H9 (cell line): ENCODE results near the gene NAGPA. TPM values are rescaled to one million over a fixed set of nuclear protein-coding genes. Genes with fewer than 3 reads are reported as not detected.
A peak's percentile ranks its signal among the peaks of the same experiment; 100 is the strongest.

Experiments
- DNase-seq: peaks from one replicate; pipeline ENCODE4 v3.0.0-alpha.2; 2017
- H2AFZ ChIP-seq: one replicate; pipeline ENCODE4 v1.6.1; 2013; ENCODE audit warnings: mild to moderate bottlenecking, low read length, control low read depth, moderate library complexity
- H2AK5ac ChIP-seq: 2 replicates; pipeline ENCODE4 v1.6.1; 2013; ENCODE audit warnings: low read length, control low read depth, mixed read lengths; ENCODE audit not compliant: insufficient read length
- H2BK120ac ChIP-seq: one replicate; pipeline ENCODE4 v1.6.1; 2013; ENCODE audit warnings: low read depth, mild to moderate bottlenecking, low read length, control low read depth, inconsistent platforms; ENCODE audit not compliant: poor library complexity, severe bottlenecking
- H2BK12ac ChIP-seq: 2 replicates; pipeline ENCODE4 v1.6.1; 2013; ENCODE audit warnings: low read length, control low read depth, mixed read lengths, low read depth; ENCODE audit not compliant: insufficient read length
- H2BK15ac ChIP-seq: 2 replicates; pipeline ENCODE4 v1.6.1; 2013; ENCODE audit warnings: low read depth, low read length, control low read depth
- H2BK20ac ChIP-seq: one replicate; pipeline ENCODE4 v1.6.1; 2013; ENCODE audit warnings: low read depth, mild to moderate bottlenecking, low read length, control low read depth, inconsistent platforms; ENCODE audit not compliant: poor library complexity, severe bottlenecking
- H2BK5ac ChIP-seq: 2 replicates; pipeline ENCODE4 v1.6.1; 2013; ENCODE audit warnings: low read length, control low read depth, mixed read lengths; ENCODE audit not compliant: insufficient read length
- H3K14ac ChIP-seq: 2 replicates; pipeline ENCODE4 v1.6.1; 2013; ENCODE audit warnings: low read length, control low read depth; ENCODE audit not compliant: insufficient read depth
- H3K18ac ChIP-seq: 2 replicates; pipeline ENCODE4 v1.6.1; 2013; ENCODE audit warnings: low read depth, mild to moderate bottlenecking, mixed read lengths, low read length, control low read depth; ENCODE audit not compliant: insufficient read length
- H3K23ac ChIP-seq: 2 replicates; pipeline ENCODE4 v1.6.1; 2013; ENCODE audit warnings: low read length, control low read depth, mixed read lengths, low read depth; ENCODE audit not compliant: insufficient read length
- H3K23me2 ChIP-seq: 2 replicates; pipeline ENCODE4 v1.6.1; 2013; ENCODE audit warnings: low read depth, mild to moderate bottlenecking, mixed read lengths, low read length, control low read depth; ENCODE audit not compliant: insufficient read length, poor library complexity, severe bottlenecking
- H3K27ac ChIP-seq: 2 replicates; pipeline ENCODE4 v1.5.1; 2013; ENCODE audit warnings: low read length, control low read depth, mixed read lengths, low read depth; ENCODE audit not compliant: insufficient read length
- H3K27me3 ChIP-seq: 2 replicates; pipeline ENCODE4 v1.6.1; 2013; ENCODE audit warnings: low read length, control low read depth, inconsistent platforms; ENCODE audit not compliant: insufficient read depth
- H3K4ac ChIP-seq: 2 replicates; pipeline ENCODE4 v1.6.1; 2013; ENCODE audit warnings: low read depth, mild to moderate bottlenecking, control low read depth, inconsistent platforms, low read length, moderate library complexity
- H3K4me1 ChIP-seq: 2 replicates; pipeline ENCODE4 v1.6.1; 2013; ENCODE audit warnings: low read length, control low read depth, inconsistent platforms; ENCODE audit not compliant: insufficient read depth
- H3K4me2 ChIP-seq: 2 replicates; pipeline ENCODE4 v1.6.1; 2013; ENCODE audit warnings: low read length, control low read depth, mixed read lengths; ENCODE audit not compliant: insufficient read length, insufficient read depth
- H3K56ac ChIP-seq: 2 replicates; pipeline ENCODE4 v1.6.1; 2013; ENCODE audit warnings: low read depth, mild to moderate bottlenecking, mixed read lengths, low read length, control low read depth; ENCODE audit not compliant: insufficient read length
- H3K79me1 ChIP-seq: 2 replicates; pipeline ENCODE4 v1.6.1; 2013; ENCODE audit warnings: low read depth, mild to moderate bottlenecking, moderate library complexity, low read length, control low read depth, inconsistent platforms; ENCODE audit not compliant: insufficient read depth, poor library complexity, severe bottlenecking
- H3K79me2 ChIP-seq: 2 replicates; pipeline ENCODE4 v1.6.1; 2013; ENCODE audit warnings: low read length, control low read depth, inconsistent platforms; ENCODE audit not compliant: insufficient read depth
- H3K9ac ChIP-seq: 2 replicates; pipeline ENCODE4 v1.6.1; 2013; ENCODE audit warnings: low read length, control low read depth, mixed read lengths; ENCODE audit not compliant: insufficient read length; ENCODE audit errors: extremely low read depth
- H3K9me3 ChIP-seq: one replicate; pipeline ENCODE4 v1.6.1; 2013; ENCODE audit warnings: low read depth, low read length, inconsistent platforms; ENCODE audit not compliant: control insufficient read depth
- H3T11ph ChIP-seq: one replicate; pipeline ENCODE4 v1.6.1; 2013; ENCODE audit warnings: mild to moderate bottlenecking, low read length, control low read depth, inconsistent platforms
- H4K20me1 ChIP-seq: one replicate; pipeline ENCODE4 v1.6.1; 2013; ENCODE audit not compliant: control insufficient read depth, insufficient read length, insufficient read depth
- H4K5ac ChIP-seq: 2 replicates; pipeline ENCODE4 v1.6.1; 2013; ENCODE audit warnings: low read depth, mild to moderate bottlenecking, mixed read lengths, low read length, control low read depth; ENCODE audit not compliant: insufficient read length
- H4K8ac ChIP-seq: replicated peaks from 2 replicates; pipeline ENCODE4 v1.6.1; 2013; ENCODE audit warnings: low read length, control low read depth, mixed read lengths, low read depth; ENCODE audit not compliant: insufficient read length
- H4K91ac ChIP-seq: 2 replicates; pipeline ENCODE4 v1.6.1; 2013; ENCODE audit warnings: low read depth, mild to moderate bottlenecking, moderate library complexity, mixed read lengths, low read length, control low read depth; ENCODE audit not compliant: insufficient read length
- H3K27ac Mint-ChIP-seq, 3 experiments: 2 replicates in 2 of 3; 3 replicates in 1 of 3; pipeline ENCODE4 v1.8.0; 2020 to 2021; ENCODE audit warnings: mixed read lengths in 3 of 3, mild to moderate bottlenecking in 1 of 3, moderate library complexity in 1 of 3
- H3K27me3 Mint-ChIP-seq: 2 replicates; pipeline ENCODE4 v1.8.0; 2021; ENCODE audit warnings: low read depth, mild to moderate bottlenecking, moderate library complexity, mixed read lengths
- H3K36me3 Mint-ChIP-seq, 3 experiments: 2 replicates in 2 of 3; 3 replicates in 1 of 3; pipeline ENCODE4 v1.8.0; 2020 to 2021; ENCODE audit warnings: low read depth in 3 of 3, mixed read lengths in 3 of 3; ENCODE audit not compliant: insufficient read depth in 1 of 3
- H3K4me1 Mint-ChIP-seq, 2 experiments: 2 replicates each; pipeline ENCODE4 v1.8.0; 2020; ENCODE audit warnings: mixed read lengths in 2 of 2
- H3K4me3 Mint-ChIP-seq, 2 experiments: 2 replicates in 1 of 2; 3 replicates in 1 of 2; pipeline ENCODE4 v1.8.0; 2020 to 2021; ENCODE audit warnings: mild to moderate bottlenecking in 2 of 2, mixed read lengths in 2 of 2, moderate library complexity in 1 of 2
- H3K9me3 Mint-ChIP-seq, 2 experiments: 2 replicates in 1 of 2; 3 replicates in 1 of 2; pipeline ENCODE4 v1.8.0; 2020; ENCODE audit warnings: mild to moderate bottlenecking in 2 of 2, mixed read lengths in 2 of 2, moderate library complexity in 1 of 2
- WGBS: extraction: QIAGEN DNeasy Blood & Tissue Kit; methylation state at CpG from one replicate; pipeline ENCODE4 v1.1.7; 2013; ENCODE audit warnings: missing lambda C conversion rate, low lambda C conversion rate, mixed read lengths; ENCODE audit not compliant: insufficient read length; ENCODE audit errors: extremely low coverage; 5-methylcytosine and 5-hydroxymethylcytosine counted together
- total RNA-seq: library from RNA; stranded (reverse); gene quantifications from 2 replicates; pipeline ENCODE4 v1.2.1, GENCODE V29; 2021
- TF ChIP-seq, protein P1 (sequence below): fragments of 200-600 bp; sonication (generic); conservative IDR thresholded peaks from 3 replicates; pipeline ENCODE4 v1.8.0; 2021; ENCODE audit warnings: antibody characterized with exemption, mild to moderate bottlenecking

Gene NAGPA
- total RNA-seq, 1 experiment from 2014 or later, result 12.1 TPM

DNA sequence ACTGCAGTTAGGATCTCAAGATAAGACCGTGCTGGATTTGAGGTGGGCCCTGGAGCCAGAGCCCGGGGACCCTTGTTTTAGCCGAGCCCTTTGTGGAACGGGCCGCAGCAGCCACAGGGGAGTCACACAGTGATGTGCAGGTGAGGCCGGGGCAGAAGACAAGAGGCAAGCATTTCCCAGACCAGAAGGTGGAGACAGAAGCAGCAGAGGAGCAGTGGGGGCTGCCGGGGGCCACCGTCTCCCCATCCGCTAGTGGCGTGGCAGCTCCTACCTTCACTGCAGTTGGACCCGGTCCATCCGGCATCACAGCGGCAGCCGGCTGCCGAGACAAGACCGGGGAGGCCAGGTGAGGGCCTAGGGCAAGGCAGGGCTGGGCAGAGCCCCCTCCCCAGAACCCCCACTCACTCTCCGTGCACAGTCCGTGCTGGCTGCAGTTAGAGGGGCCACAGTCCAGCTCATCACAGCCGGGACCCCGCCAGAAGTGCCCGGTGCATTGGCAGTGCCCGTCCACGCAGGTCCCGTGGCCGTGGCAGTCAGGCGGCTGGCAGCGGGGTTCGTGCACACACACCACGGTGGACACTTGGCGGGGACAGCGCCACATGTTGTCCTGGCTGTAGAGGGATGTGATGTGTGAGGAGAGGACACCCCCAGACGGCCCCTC lies 6.0 kb downstream of the NAGPA start:
- Mint-ChIP-seq H3K4me1 (peaks cover 10 to 14% of the 10 kb centered on the region in 2 experiments), H3K36me3 (no peaks in the 10 kb centered on the region; a peak in 1 of 7 replicates), H3K27me3 (peaks cover under 1% of the 10 kb centered on the region), H3K9me3 (no peaks in the 10 kb centered on the region), H3K4me3 (peak overlapping the region in 1 of 2 experiments; percentile 36; a peak in 1 of 5 replicates), H3K27ac (no peak overlapping the region; a peak in 1 of 7 replicates)
- Histone ChIP-seq H3K9me3 (no peaks in the 10 kb centered on the region), H3K18ac (no peak overlapping the region), H3K27me3 (no peaks in the 10 kb centered on the region), H4K91ac (no peak overlapping the region), H3K4ac (no peak overlapping the region), H3K79me2 (no peaks in the 10 kb centered on the region), H3K56ac (no peak overlapping the region), H3T11ph (no peak overlapping the region), H3K23ac (no peak overlapping the region), H3K27ac (no peak overlapping the region), H2AFZ (no peak overlapping the region), H2BK15ac (no peak overlapping the region), H3K4me2 (no peak overlapping the region), H4K20me1 (no peaks in the 10 kb centered on the region), H3K23me2 (no peaks in the 10 kb centered on the region), H2BK120ac (no peak overlapping the region), H2BK5ac (no peak overlapping the region), H4K8ac (no peak overlapping the region), H2AK5ac (no peak overlapping the region), H3K9ac (no peak overlapping the region), H3K4me1 (no peaks in the 10 kb centered on the region), H4K5ac (no peak overlapping the region), H3K14ac (no peak overlapping the region), H2BK12ac (no peak overlapping the region), H2BK20ac (no peak overlapping the region), H3K79me1 (no peaks in the 10 kb centered on the region)
- WGBS, result no CpG with 5 or more reads among the region's 32 CpGs
- DNase-seq, result no peak
- TF ChIP-seq, protein P1, sequence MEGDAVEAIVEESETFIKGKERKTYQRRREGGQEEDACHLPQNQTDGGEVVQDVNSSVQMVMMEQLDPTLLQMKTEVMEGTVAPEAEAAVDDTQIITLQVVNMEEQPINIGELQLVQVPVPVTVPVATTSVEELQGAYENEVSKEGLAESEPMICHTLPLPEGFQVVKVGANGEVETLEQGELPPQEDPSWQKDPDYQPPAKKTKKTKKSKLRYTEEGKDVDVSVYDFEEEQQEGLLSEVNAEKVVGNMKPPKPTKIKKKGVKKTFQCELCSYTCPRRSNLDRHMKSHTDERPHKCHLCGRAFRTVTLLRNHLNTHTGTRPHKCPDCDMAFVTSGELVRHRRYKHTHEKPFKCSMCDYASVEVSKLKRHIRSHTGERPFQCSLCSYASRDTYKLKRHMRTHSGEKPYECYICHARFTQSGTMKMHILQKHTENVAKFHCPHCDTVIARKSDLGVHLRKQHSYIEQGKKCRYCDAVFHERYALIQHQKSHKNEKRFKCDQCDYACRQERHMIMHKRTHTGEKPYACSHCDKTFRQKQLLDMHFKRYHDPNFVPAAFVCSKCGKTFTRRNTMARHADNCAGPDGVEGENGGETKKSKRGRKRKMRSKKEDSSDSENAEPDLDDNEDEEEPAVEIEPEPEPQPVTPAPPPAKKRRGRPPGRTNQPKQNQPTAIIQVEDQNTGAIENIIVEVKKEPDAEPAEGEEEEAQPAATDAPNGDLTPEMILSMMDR, result no peak
